Kidney capillary endothelial cell (primary cell): ENCODE results near the gene KNOP1.

Experiments
- DNase-seq: peaks from one replicate; pipeline ENCODE4 v3.0.0-alpha.2; 2018; ENCODE audit warnings: low spot score

KNOP1 gene, protein sequence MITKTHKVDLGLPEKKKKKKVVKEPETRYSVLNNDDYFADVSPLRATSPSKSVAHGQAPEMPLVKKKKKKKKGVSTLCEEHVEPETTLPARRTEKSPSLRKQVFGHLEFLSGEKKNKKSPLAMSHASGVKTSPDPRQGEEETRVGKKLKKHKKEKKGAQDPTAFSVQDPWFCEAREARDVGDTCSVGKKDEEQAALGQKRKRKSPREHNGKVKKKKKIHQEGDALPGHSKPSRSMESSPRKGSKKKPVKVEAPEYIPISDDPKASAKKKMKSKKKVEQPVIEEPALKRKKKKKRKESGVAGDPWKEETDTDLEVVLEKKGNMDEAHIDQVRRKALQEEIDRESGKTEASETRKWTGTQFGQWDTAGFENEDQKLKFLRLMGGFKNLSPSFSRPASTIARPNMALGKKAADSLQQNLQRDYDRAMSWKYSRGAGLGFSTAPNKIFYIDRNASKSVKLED

DNA sequence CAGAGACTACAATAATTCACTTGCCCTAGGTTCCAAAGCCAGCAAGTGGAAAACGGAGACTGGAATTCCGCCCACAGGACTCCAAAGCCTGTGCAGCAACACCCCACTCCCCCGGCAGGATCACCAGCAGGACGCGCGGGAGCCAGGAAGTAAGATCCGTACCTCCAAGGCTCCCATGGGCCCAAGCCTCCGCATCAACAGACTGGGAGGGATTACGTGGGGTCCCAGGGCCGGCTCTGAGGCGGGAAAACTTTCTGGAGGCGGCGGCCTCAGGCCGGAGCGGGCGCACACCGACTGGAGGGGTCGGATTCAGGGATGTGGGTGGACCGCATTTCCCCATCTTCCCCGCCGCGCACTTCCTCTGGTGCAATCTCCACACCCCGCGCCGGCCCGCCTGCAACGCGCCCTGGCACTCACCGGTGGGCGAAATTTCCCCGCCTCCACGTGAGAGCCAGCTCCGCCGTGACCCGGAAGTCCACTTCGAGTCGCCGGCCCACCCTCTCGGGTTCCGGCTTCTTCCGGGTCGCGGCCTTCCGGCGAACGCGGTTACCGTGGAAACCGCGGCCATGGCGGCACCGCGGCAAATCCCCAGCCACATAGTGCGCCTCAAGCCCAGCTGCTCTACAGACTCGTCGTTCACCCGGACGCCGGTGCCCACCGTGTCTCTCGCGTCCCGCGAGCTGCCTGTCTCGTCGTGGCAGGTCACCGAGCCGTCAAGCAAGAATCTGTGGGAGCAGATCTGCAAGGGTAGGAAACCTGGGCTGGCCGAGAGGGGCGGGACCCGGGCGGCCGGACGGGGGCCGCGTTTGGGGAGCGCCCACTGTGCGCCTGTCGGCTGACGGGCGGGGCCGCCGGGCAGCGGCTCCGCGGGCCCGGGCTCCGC lies at the start of gene KNOP1, which contains the start of gene IQCK:
Gene KNOP1, minus strand, starts transcription at position 487 of the 883 bp plus-strand sequence. CDS start 3,192 bp downstream, outside the sequence.
Gene IQCK, plus strand, starts transcription at position 531 of the 883 bp plus-strand sequence. Its CDS starts 36 bp downstream, at position 567.
- peak; percentile 86 for DNase-seq

DNA sequence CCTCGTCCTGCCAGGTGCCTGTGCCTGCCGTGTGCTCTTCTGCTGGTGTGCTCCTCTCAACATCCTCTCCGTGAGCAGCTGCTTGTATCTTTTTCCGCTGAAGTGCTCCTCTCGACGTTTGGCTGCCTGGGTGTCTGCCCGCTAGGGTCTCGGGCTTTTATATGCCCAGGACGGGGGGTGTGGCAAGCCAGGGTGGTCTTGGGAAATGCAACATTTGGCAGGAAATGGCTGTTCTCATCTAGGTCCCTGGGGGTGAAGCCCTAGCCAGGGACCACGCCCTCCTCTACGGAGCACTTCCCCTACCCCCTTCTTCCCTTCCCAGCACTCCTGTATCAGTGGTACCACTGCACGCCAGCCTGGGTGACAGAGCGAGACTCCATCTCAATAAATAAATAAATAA lies 49.5 kb upstream of the KNOP1 start:
- DNase-seq = no peak

DNA sequence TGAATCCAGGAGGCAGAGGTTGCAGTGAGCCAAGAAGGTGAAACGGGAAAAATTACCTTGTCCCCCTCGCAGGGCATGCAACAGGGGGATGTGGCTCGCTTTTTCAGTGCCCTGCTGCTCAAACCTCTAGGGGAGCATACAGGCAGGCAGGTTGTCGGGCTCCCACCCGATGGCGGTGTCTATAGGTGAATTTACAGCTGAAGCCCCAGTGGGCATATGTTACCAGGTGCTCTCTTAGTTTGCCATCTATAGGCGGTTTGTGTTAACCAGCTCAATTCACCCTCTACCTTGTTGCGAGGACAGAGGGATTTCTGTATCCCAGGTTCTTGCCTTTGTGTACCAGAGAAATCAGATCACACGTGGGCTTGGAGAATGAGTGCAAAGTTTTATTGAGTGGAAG lies 49.0 kb upstream of the KNOP1 start:
- no peak for DNase-seq

DNA sequence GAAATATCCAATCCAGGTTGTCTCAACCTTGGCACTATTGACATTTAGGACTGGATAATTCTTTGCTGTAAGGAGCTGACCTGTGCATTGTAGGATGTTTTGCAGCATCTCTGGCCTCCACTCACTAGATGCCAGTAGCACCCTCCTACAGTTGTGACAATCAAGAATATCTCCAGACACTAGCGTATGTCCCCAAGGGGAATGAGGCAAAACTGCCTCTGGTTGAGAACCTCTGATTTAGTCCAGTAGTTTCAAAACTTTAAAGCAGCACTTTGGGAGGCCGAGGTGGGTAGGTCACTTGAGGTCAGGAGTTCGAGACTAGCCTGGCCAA lies 48.5 kb upstream of the KNOP1 start:
- no peak for DNase-seq

DNA sequence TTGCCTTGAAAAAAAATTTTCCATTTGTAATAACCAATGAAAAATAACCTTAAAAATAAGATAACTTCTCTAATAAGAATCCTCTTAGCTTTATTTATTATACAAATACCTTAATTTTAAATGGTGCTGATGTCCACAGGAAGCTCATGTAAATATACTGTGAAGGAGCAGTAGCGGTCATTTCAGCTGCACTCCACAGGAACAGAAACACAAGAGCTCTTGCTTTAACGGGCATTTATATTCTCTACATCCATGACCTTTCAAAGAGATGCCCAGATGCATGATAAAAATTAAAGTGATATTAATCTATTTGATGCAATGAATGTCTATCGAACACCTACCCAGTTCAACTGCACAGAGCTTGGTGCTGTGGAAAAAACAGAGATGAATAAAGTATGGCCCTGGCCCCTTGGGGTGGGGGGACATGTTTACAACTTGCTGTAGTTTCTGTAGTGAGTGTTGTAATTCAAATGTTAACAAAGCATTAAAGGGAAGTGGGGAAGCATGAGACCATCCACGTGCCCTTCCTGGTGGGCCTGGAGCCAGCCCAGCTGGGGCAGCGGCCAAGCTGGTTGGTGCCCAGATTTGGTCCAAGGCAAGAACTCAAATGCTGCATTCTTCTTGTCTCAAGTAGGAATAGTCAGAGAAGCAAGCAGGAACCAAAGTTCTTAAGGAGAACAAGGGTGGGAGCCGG lies 48.0 kb upstream of the KNOP1 start:
- DNase-seq = no peak

DNA sequence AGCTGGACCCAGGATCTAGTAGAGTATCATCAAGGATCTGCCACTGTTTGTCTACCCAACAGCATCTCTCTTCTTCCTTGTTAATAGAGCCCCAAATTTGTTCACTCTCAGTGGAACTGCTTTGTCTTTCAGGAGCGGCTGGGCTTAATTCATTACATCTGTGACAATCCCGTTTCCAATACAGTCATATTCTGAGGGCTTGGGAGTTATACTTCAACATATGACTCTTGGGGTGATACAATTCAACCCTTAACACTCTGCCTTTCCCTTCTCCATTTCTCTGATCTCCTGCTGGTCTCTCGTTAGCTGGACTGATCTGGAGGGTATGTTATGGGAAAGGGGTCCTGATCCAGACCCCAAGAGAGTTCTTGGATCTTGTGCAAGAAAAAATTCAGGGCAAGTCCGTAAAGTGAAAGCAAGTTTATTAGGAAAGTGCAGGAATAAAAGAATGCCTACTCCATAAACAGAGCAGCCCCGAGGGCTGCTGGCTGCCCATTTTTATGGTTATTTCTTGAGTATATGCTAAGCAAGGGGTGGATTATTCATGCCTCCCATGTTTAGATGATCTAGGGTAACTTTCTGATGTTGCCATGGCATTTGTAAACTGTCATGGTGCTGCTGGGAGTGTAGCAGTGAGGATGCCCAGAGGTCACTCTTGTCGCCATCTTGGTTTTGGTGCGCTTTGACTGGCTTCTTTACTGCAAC lies 42.5 kb upstream of the KNOP1 start:
- DNase-seq = no peak

DNA sequence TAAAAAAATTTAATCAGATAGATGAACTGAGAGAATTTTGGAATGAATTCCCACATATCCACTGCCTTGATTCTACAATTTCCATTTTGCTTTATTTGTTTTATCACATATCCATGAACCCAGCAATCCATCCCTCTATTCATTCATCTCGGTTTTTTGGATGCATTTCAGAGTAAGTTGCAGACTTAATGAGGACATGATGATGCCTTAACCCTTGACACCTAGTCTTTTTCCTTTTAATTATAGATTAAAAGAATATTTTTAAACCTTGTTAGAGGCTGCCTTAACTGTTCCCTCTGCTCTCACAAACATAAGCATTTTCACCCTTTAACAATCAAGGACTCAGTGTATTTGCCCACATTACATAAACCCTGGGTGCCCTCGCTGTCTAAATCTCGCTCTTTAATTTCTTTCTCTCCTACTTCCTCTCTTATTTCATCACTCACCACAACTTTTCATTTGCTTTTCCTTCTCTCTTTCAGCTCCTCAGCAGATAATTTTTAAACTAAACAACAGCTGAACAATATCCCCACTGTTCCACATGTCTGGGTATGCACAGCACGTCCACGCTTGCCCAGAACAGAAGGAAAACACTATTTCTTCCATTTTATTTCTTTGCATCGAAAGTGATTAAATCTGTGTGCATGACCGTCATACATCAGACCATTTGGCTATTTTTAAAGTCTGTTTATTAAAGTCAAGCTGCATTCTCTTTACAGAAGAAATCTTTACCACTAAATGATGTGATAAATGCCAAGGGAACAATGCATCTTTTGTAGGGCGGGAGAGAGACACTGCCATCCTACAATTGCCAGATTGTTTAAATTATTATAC lies 40.0 kb upstream of the KNOP1 start:
- DNase-seq = no peak

DNA sequence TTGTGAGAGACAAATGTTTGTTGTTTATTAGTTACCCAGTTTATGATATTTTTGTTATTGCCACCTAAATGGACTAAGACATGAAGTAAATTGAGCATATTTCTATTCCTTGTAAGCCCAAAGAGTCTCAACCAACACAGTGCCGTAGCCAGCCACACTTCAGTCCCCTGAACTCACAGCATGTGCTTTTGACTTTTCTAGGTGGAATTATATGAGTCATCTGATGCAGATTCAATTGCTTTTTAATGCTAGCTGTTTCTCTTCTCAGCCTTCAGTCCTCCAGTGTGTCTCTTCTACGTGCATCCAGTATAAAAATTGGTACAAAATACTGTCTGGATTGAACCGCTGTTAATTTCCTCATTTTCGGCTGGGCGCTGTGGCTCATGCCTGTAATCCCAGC lies 39.0 kb upstream of the KNOP1 start:
- no peak for DNase-seq

DNA sequence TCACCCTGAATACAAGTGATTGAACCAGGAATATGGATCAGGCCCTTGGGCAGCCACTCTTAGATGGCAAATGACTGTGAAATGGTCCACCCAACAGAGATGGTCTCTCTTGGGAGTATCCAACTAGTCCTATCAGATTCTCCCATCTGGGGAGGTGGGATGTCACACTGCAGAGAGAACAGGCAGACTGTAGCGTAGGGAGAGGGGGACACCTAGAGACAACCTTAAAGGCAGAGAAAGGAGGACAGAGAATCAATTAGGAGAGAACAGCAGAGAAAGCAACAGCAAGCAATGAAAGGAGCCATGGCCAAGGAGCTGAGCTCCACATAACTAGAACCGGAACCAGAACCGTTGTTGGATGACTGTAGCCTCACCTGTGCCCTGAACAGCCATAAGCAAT lies 37.2 kb upstream of the KNOP1 start:
- no peak for DNase-seq

DNA sequence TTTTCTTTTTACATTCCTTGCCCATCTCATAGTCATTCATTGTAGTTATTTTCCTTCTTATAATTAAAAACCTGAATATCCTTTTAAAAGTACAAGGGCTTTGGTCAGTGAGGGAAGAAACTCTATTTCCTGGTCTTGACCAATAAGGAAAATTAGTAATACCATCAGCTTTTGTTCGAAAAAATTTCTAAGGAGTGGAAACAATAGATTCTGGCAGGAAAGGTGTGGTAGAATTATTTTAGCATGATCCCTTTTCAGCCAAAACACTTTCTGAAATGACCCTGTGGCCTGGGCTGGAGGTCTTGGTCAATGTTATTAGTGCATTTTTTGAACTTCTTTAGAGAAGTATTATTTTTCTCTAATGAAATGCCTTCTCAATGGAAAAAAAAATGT lies 36.6 kb upstream of the KNOP1 start:
- peak; percentile 74 for DNase-seq

DNA sequence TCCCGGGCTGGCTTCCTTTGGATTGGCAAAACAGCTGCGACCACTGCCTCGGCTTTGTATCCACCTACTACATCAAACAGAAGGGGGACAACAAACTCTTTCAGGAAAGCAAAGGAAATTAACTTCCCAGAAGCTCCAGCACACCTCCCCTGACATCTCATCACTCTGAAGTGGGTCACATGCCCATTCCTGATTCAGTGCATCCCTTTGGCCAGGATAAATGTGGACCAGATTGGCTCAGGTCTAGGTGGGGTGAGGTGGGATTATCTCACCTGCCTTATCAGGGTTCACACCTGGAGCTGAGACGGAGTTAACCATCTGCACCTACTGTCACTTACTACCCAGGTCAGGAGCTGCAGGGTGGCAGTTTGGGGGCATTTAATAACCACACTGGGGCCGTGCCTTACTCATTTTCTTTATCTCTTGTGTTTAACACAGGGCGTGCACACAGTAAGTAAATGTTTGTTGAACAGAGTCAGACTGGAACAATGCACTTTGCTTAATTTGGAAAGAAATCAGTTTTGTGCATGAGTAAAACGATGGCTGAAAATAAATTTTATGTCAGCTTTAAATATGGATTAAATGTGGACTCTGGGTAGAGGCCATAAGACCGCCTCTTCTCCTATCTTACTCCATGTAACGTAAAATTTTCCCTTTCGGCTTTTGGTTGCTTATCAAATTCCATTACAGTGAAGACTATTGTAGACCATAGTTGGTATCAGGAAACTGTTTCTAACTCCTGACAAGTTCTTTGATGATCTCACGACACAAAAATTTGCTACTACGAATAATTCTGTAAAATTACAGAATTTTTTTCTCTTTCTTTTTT lies 36.0 kb upstream of the KNOP1 start:
- DNase-seq = peak; percentile 90

DNA sequence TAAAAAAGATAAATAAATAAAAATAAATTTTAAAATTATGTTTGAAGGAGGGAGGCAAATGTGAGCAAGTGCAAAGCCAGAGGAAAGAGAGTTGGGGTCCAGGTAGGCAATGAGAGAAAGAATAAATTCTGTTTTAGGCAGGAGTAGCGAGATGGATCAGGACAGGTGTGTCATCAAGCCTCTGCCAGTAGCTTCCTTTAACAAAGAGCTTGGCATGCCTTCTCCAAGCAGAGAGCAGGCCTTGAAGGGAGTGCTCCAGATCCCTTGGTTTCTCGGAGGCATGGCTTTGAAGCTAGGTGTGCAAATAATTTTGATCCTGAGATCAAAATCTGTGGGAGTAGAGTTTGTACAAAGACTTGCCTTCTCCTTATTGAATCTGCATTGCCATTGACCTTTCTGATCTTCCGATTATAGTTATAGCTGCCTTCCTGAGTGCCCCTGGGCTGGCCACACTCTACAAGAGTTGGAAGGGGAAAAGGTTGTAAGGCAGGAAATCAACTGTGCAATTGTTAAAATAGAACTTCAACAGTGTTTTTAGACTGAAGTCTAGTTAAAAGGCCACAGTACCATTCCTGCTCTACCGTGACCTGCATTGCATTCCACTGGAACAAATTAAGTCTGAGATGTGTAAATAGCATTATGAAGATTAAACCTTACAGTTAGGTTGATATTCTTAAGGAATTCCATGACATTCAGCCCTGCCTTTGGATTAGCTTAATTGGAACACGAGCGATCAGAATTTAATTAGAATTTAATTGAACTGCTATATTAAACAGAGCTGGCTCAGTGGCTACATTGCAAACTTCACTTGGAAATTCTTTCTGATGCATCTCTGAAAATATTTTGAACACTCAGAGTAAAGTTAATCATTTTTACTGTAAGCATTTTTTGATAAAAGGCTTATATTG lies 33.7 kb upstream of the KNOP1 start:
- no peak for DNase-seq

DNA sequence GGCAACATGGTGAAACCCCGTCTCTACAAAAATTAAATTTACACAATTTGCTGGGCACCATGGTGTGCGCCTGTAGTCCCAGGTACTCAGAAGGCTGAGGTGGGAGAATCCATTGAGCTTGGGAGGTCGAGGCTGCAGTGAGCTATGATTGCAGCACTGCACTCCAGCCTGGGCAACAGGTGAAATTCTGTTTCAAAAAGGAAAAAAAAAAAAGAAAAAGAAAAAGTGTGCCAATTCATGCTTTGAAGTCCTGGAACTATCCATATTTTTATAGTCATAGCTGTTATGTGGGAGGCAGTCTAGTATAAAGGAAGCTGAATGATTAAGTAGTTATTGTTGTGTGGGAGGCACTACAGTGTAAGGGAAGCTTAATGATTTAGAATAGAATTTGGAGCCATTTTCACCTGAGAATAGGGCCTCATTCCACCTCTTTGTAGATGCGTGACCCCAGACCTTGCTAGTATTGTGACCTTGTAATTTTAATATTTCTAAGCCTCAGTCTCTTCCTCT lies 31.6 kb upstream of the KNOP1 start:
- DNase-seq = no peak

DNA sequence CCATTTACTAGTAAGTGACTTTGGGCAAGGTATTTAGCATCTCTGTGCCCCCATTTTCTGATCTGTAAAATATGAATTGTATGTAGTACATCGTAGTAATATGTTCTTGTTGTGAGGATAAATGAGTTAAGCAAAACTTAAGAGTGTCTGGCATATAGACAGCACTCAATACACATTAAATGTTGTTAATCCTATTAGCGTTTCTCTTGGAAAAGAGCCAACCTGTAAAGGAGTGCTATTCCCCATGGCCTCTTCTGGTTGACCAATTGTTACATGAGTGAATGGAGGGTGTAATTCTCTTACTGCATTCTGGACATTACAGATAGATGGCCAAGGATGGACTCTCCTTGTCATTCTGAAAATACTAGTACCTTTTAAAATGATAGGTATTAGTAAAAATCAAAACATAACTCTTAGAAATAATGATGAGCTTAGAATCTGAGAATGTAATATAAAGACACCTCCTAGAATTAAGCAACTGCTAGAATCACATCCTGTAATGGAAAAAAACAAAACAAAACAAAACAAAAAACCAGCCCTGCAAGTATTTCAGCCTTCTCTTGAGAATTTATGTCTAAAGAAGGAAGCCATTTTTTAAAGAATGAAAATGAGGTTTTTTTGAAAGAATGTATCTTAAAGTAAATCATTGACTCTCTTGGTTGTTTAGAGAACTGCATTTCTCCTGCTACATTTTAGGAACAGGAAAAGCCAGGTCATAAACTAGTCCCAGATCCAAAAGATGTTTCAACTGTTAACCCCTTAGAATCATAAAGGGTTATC lies 30.6 kb upstream of the KNOP1 start:
- no peak for DNase-seq

DNA sequence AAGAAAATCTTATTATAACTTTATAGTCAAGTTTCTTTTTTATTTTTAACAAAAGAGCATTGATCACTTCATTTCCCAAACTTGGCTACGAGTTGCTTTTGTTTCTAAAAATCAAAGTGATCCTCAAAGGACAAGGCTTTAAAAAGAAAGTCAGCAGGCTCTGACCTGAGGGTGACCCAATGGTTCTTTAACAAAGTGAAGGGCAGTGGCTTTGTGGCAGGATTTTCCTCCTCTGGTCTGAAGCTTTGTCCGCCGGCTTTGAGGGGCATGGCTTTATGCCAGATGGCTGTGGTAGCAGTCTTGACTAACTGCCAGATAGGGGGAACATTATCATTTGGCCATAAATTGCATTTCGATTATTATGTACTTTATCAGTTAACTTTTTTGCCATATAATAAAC lies 28.5 kb upstream of the KNOP1 start:
- DNase-seq = no peak

DNA sequence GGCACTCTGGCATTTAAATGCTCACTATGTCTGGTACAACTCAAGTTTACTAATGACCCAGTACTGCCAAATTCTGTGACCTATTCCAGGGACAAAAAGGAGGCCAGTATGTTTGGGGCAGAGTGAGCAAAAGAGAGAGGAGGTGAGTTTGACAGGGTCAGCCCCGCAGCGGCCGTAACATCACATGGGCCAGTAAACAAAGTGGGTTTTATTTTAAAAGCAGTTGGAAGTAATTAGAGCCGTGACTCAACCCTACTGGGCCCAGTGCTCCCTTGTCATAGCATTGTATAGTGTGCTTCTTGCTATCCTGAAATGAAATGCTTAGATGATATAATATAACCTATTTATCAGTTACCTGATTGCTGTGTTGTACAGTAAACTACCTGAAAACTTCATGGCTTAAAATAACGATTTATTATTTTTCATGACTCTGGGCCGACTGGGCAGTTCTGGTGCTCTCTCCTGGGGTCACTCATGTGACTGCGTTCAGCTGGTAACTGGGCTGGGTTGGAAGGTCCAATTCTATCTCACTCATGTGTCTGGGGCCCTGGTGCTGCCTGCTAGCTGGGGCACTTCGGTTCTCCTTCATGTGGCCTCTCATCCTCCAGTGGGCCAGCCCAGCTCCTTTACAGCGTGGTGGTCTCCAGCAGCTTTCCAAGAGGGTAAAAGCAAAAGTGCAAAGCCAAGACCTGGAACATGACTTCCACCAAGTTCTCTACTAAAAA lies 27.4 kb upstream of the KNOP1 start:
- no peak for DNase-seq

DNA sequence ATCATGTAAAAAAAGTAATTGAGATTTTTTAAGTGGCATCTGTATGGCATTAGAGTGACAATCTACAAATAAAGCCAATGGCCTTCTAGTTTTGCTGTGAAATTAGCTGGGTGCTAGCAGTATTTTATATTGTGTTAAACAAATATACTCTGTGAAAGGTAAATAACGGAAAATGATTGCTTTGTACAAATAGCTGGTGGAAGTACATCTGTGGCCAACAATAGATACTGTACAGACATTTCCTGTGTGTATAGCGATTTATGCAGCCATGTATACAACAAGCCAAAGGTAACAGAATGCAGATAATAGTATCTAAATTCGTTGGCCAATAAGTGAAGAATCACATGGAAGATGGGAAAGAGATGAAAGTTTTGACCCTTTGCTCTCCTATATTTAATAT lies 26.6 kb upstream of the KNOP1 start:
- no peak for DNase-seq
